CD4-positive, alpha-beta memory T cell (primary cell): ENCODE measurements around the gene AP2A2. TPM values are rescaled to one million over a fixed set of nuclear protein-coding genes. Genes with fewer than 3 reads are reported as not detected.
A peak's percentile ranks its signal among the peaks of the same experiment; 100 is the strongest.

Source experiments
- CTCF ChIA-PET: fragments of 350-600 bp; sonication (Branson Sonifier 250); formaldehyde crosslinking; loops from one replicate; lab custom pipeline; 2021; ENCODE audit warnings: inconsistent platforms; ENCODE audit not compliant: partially characterized antibody; lab: Charles Lee
- POLR2A ChIA-PET: fragments of 350-600 bp; sonication (Branson Sonifier 250); formaldehyde crosslinking; loops from one replicate; lab custom pipeline; 2021; ENCODE audit not compliant: partially characterized antibody; lab: Charles Lee
- DNase-seq, 5 donors: peaks; one replicate each; pipeline versions ENCODE4 v3.0.0 to v3.0.0-alpha.2; 2020 to 2022; ENCODE audit warnings: mixed read lengths in 1 of 5
- H3K27ac ChIP-seq: one replicate; pipeline ENCODE4 v1.7.0; 2013; ENCODE audit warnings: low read depth, low read length
- H3K27me3 ChIP-seq: 2 replicates; pipeline ENCODE4 v1.7.0; 2013; ENCODE audit warnings: mild to moderate bottlenecking, low read length, moderate library complexity; ENCODE audit not compliant: insufficient read depth
- H3K36me3 ChIP-seq: 2 replicates; pipeline ENCODE4 v1.7.0; 2013; ENCODE audit warnings: mild to moderate bottlenecking, low read length, moderate library complexity; ENCODE audit not compliant: insufficient read depth
- H3K4me1 ChIP-seq: 2 replicates; pipeline ENCODE4 v1.7.0; 2013; ENCODE audit warnings: mild to moderate bottlenecking, low read length, moderate library complexity; ENCODE audit not compliant: insufficient read depth
- H3K4me3 ChIP-seq, 2 donors: one replicate each; pipeline ENCODE4 v1.7.0; 2013; ENCODE audit warnings: low read length in 2 of 2, mild to moderate bottlenecking in 1 of 2
- H3K9me3 ChIP-seq, 2 donors: one replicate each; pipeline ENCODE4 v1.7.0; 2013; ENCODE audit warnings: low read length in 2 of 2, control low read depth in 1 of 2; ENCODE audit not compliant: control insufficient read depth in 1 of 2
- H3K27ac Mint-ChIP-seq, 7 donors: one replicate each; pipeline ENCODE4 v1.8.0; 2020 to 2021; ENCODE audit warnings: mixed read lengths in 7 of 7, mild to moderate bottlenecking in 6 of 7, inconsistent platforms in 3 of 7, moderate library complexity in 3 of 7
- H3K27me3 Mint-ChIP-seq, 2 donors: one replicate each; pipeline ENCODE4 v1.8.0; 2020 to 2021; ENCODE audit warnings: mixed read lengths in 2 of 2
- H3K36me3 Mint-ChIP-seq, 2 donors: one replicate each; pipeline ENCODE4 v1.8.0; 2020 to 2021; ENCODE audit warnings: mixed read lengths in 2 of 2, inconsistent platforms in 1 of 2, mild to moderate bottlenecking in 1 of 2
- H3K4me1 Mint-ChIP-seq, 4 donors: one replicate each; pipeline ENCODE4 v1.8.0; 2020 to 2021; ENCODE audit warnings: mixed read lengths in 4 of 4, mild to moderate bottlenecking in 1 of 4
- H3K4me3 Mint-ChIP-seq, 8 donors: one replicate each; pipeline ENCODE4 v1.8.0; 2020 to 2021; ENCODE audit warnings: mixed read lengths in 8 of 8, mild to moderate bottlenecking in 7 of 8, moderate library complexity in 6 of 8, inconsistent platforms in 3 of 8
- H3K9me3 Mint-ChIP-seq, 8 donors: one replicate each; pipeline ENCODE4 v1.8.0; 2020 to 2021; ENCODE audit warnings: mixed read lengths in 8 of 8, mild to moderate bottlenecking in 5 of 8, inconsistent platforms in 3 of 8, moderate library complexity in 1 of 8
- intact Hi-C: fragments of 100-400 bp; cut with micrococcal nuclease; formaldehyde crosslinking; loops from one replicate; pipeline ENCODE4 v1.15.1; 2023
- polyA plus RNA-seq, 2 donors: library from polyadenylated mRNA; unstranded; fragments of 300-500 nt; fragmentation: Illumina TruSeq; gene quantifications; one replicate each; pipeline ENCODE4 v1.2.3, GENCODE V29; 2021
- total RNA-seq, 2 experiments: library from RNA; stranded (reverse); gene quantifications; one replicate each; pipeline ENCODE4 v1.2.3, GENCODE V29; 2021

AP2A2 gene
- total and polyA plus RNA-seq, 4 experiments from 2014 or later: 5.1 to 87.4 (median 47.9) TPM

GRCh38 chr11:909406-909805 is 16.3 kb upstream of the AP2A2 start:
- DNase-seq: no peak
- H3K9me3 Mint-ChIP-seq: peaks cover 0 to 1% (median 0%) of the 10 kb centered on the region in 8 donors
- Histone ChIP-seq H3K36me3 (peaks cover 3% of the 10 kb centered on the region), H3K4me1 (peaks cover 21% of the 10 kb centered on the region), H3K27ac (no peak overlapping the region), H3K4me3 (no peak overlapping the region), H3K27me3 (no peaks in the 10 kb centered on the region), H3K9me3 (no peaks in the 10 kb centered on the region)
- peak overlapping the region; percentile 75 to 95 (median 91) for H3K4me3 Mint-ChIP-seq
- intact Hi-C loops: no loop called here
- H3K4me1 Mint-ChIP-seq: peaks cover 8 to 33% (median 15%) of the 10 kb centered on the region in 4 donors
- ChIA-PET POLR2A (interaction anchor here (2.6 kb wide), 1 partner anchor 15 kb away, joined by 18 read pairs; the partner anchor contains the start of gene AP2A2), CTCF (no interaction called here)
- H3K36me3 Mint-ChIP-seq: peaks cover 3 to 9% of the 10 kb centered on the region in 2 donors
- no peaks in the 10 kb centered on the region for H3K27me3 Mint-ChIP-seq
- H3K27ac Mint-ChIP-seq: no peak overlapping the region

DNA sequence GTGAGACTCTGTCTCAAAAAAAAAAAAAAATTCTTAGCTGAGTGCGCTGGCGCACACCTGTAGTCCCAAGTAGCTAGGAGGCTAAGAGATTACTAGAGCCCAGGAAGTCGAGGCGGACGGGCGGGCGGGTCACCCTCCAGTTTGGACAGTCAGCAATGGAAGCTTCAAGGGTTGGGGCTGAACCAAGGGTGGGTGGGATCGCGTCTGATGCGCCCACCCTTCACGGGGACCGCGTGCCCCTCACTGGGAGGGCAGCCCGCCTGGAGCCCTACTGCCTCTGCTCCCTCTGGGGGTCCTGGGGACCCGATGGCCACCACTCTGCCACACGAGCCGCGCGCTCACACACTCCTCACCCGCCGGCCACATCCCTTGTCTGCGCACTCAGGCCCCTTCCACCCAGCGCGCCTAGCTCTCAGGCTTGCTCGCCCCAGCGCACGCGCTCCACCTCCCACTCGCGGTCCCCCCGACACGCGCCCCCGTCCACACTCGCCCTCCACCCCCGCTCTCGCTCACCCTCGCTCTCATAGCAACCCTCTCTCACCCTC is 15.6 kb upstream of the AP2A2 start:
- POLR2A ChIA-PET: interaction anchor here (0.6 to 2.6 kb wide), 6 partner anchors 9 to 67 kb away, joined by 3 to 18 read pairs (median 4); partner anchors contain the start of genes AP2A2, POLR2L and TSPAN4
- peak in 1 of 5 donors; percentile 64 for DNase-seq
- H3K27ac ChIP-seq: peak overlapping the region; percentile 56
- CTCF ChIA-PET: interaction anchor here (0.8 kb wide), 1 partner anchor 11 kb away, joined by 3 read pairs; no protein-coding TSS in a partner anchor
- H3K27me3 Mint-ChIP-seq: no peaks in the 10 kb centered on the region
- H3K27me3 ChIP-seq: no peaks in the 10 kb centered on the region
- H3K4me3 ChIP-seq: peak overlapping the region in 1 of 2 donors; percentile 84
- H3K36me3 Mint-ChIP-seq: peaks cover 3 to 6% of the 10 kb centered on the region in 2 donors
- H3K4me1 ChIP-seq: peaks cover 21% of the 10 kb centered on the region
- H3K27ac Mint-ChIP-seq: peak overlapping the region; percentile 47 to 93 (median 79)
- peaks cover 8 to 28% (median 15%) of the 10 kb centered on the region in 4 donors for H3K4me1 Mint-ChIP-seq
- intact Hi-C loops: loop anchor here (1.0 kb wide), 1 partner anchor 15 kb away; the partner anchor contains the start of gene AP2A2
- H3K9me3 Mint-ChIP-seq: peaks cover 0 to 1% (median 0%) of the 10 kb centered on the region in 8 donors
- no peaks in the 10 kb centered on the region for H3K9me3 ChIP-seq
- H3K36me3 ChIP-seq: no peaks in the 10 kb centered on the region
- peak overlapping the region; percentile 89 to 95 (median 92) for H3K4me3 Mint-ChIP-seq

DNA sequence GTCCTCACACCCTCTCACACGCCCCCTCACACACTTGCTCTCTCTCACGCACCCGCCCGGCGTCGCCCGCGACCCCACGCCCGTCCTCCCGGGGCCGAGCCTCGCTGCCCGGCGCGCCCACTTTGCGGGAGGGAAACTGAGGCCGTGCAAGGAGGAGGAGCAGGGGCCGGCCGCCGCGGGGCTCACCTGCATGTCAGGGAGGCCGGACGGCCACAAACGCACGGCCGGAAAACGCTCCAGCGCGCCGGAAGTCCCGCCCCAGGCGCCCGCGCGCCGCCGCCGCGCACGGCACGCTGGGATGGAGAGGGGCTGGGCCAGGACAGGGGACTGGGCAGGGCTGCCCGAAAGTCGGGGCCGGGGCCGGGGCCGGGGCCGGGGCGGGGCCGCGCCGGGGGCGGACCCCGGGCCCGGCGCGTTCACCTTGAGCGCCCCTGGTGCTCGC is 15.1 kb upstream of the AP2A2 start, which contains the start of gene CHID1:
CHID1 (minus strand) TSS at position 222 of the 442 bp plus-strand sequence. CDS start 5,994 bp downstream, outside the sequence.
- POLR2A ChIA-PET: interaction anchor here (0.6 to 2.6 kb wide), 4 partner anchors 8 to 67 kb away, joined by 3 to 18 read pairs (median 6); partner anchors contain the start of genes AP2A2, POLR2L and TSPAN4
- Mint-ChIP-seq H3K27me3 (no peaks in the 10 kb centered on the region), H3K36me3 (peaks cover 2 to 6% of the 10 kb centered on the region in 2 donors), H3K27ac (peak within 1 kb of the TSS; percentile 47 to 93 (median 84)), H3K4me3 (peak within 1 kb of the TSS; percentile 89 to 95 (median 92)), H3K4me1 (peaks cover 8 to 28% (median 14%) of the 10 kb centered on the region in 4 donors), H3K9me3 (peaks cover 0 to 1% (median 0%) of the 10 kb centered on the region in 8 donors)
- intact Hi-C loops: loop anchor here (1.0 kb wide), 1 partner anchor 15 kb away; the partner anchor contains the start of gene AP2A2
- no peaks in the 10 kb centered on the region for H3K36me3 ChIP-seq
- CTCF ChIA-PET: interaction anchor here (0.8 to 1.4 kb wide), 3 partner anchors 11 to 14 kb away, joined by 3 to 7 read pairs (median 3); partner anchors contain the start of gene AP2A2
- no peaks in the 10 kb centered on the region for H3K9me3 ChIP-seq
- no peaks in the 10 kb centered on the region for H3K27me3 ChIP-seq
- peak within 1 kb of the TSS in 1 of 2 donors; percentile 84 for H3K4me3 ChIP-seq
- H3K4me1 ChIP-seq: peaks cover 21% of the 10 kb centered on the region
- peak within 1 kb of the TSS; percentile 56 for H3K27ac ChIP-seq
- peak; percentile 76 to 83 (median 79) for DNase-seq

GRCh38 chr11:911031-911889 is 14.4 kb upstream of the AP2A2 start:
- peaks cover 0 to 6% of the 10 kb centered on the region in 2 donors for H3K36me3 Mint-ChIP-seq
- peak in 2 of 5 donors; percentile 27 to 44 for DNase-seq
- no peaks in the 10 kb centered on the region for H3K27me3 Mint-ChIP-seq
- peaks cover 7 to 28% (median 14%) of the 10 kb centered on the region in 4 donors for H3K4me1 Mint-ChIP-seq
- H3K27ac Mint-ChIP-seq: peak overlapping the region in 6 of 7 donors; percentile 74 to 89 (median 84)
- peaks cover 0 to 1% (median 0%) of the 10 kb centered on the region in 8 donors for H3K9me3 Mint-ChIP-seq
- H3K27me3 ChIP-seq: no peaks in the 10 kb centered on the region
- peak overlapping the region; percentile 38 for H3K27ac ChIP-seq
- no peaks in the 10 kb centered on the region for H3K36me3 ChIP-seq
- ChIA-PET CTCF (interaction anchor here (0.8 to 1.4 kb wide), 3 partner anchors 10 to 14 kb away, joined by 3 to 7 read pairs (median 3); partner anchors contain the start of gene AP2A2), POLR2A (interaction anchor here (0.6 to 2.6 kb wide), 8 partner anchors 8 to 165 kb away, joined by 3 to 18 read pairs (median 4); partner anchors contain the start of genes AP2A2, POLR2L and TSPAN4)
- peak overlapping the region in 1 of 2 donors; percentile 60 for H3K4me3 ChIP-seq
- H3K9me3 ChIP-seq: no peaks in the 10 kb centered on the region
- peaks cover 21% of the 10 kb centered on the region for H3K4me1 ChIP-seq
- intact Hi-C loops: no loop called here
- peak overlapping the region; percentile 85 to 93 (median 88) for H3K4me3 Mint-ChIP-seq

GRCh38 chr11:911890-912219 is 13.8 kb upstream of the AP2A2 start:
- peak in 1 of 5 donors; percentile 27 for DNase-seq
- POLR2A ChIA-PET: interaction anchor here (0.6 to 2.1 kb wide), 5 partner anchors 13 to 165 kb away, joined by 3 to 8 read pairs (median 3); partner anchors contain the start of genes POLR2L and TSPAN4
- Mint-ChIP-seq H3K27ac (peak overlapping the region in 5 of 7 donors; percentile 74 to 89 (median 86)), H3K4me1 (peaks cover 7 to 28% (median 14%) of the 10 kb centered on the region in 4 donors), H3K9me3 (peaks cover 0 to 1% (median 0%) of the 10 kb centered on the region in 8 donors), H3K27me3 (no peaks in the 10 kb centered on the region), H3K4me3 (peak overlapping the region; percentile 85 to 93 (median 88)), H3K36me3 (peaks cover 0 to 6% of the 10 kb centered on the region in 2 donors)
- no peaks in the 10 kb centered on the region for H3K27me3 ChIP-seq
- H3K4me3 ChIP-seq: peak overlapping the region in 1 of 2 donors; percentile 60
- intact Hi-C loops: no loop called here
- CTCF ChIA-PET: interaction anchor here (1.4 kb wide), 1 partner anchor 13 kb away, joined by 7 read pairs; the partner anchor contains the start of gene AP2A2
- no peaks in the 10 kb centered on the region for H3K36me3 ChIP-seq
- H3K9me3 ChIP-seq: no peaks in the 10 kb centered on the region
- H3K27ac ChIP-seq: no peak overlapping the region
- peaks cover 21% of the 10 kb centered on the region for H3K4me1 ChIP-seq

DNA sequence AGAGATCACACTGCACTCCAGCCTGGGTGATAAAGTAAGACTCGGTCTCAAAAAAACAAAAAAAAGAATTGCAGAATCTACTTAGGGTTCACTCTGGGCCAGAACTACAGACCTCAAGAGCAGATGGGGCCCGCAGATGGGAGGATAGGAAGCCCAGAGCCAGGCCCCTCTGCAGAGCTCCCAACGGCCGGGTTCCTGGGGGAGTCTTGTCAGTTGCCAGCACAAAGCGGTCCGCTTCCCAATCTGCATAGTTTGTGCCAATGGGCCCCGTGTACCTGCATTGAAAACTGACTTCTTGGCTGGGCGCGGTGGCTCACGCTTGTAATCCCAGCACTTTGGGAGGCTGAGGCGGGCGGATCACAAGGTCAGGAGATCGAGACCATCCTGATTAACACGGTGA is 13.4 kb upstream of the AP2A2 start:
- peaks cover 7 to 28% (median 14%) of the 10 kb centered on the region in 4 donors for H3K4me1 Mint-ChIP-seq
- Histone ChIP-seq H3K27me3 (no peaks in the 10 kb centered on the region), H3K9me3 (no peaks in the 10 kb centered on the region), H3K4me3 (no peak overlapping the region), H3K36me3 (no peaks in the 10 kb centered on the region), H3K27ac (no peak overlapping the region), H3K4me1 (peaks cover 21% of the 10 kb centered on the region)
- peak in 1 of 5 donors; percentile 31 for DNase-seq
- H3K4me3 Mint-ChIP-seq: peak overlapping the region in 6 of 8 donors; percentile 85 to 93 (median 88)
- no peaks in the 10 kb centered on the region for H3K27me3 Mint-ChIP-seq
- ChIA-PET POLR2A (interaction anchor here (0.6 to 1.1 kb wide), 3 partner anchors 13 to 103 kb away, joined by 3 to 5 read pairs (median 3); no protein-coding TSS in a partner anchor), CTCF (interaction anchor here (1.4 kb wide), 1 partner anchor 13 kb away, joined by 7 read pairs; the partner anchor contains the start of gene AP2A2)
- H3K27ac Mint-ChIP-seq: peak overlapping the region in 1 of 7 donors; percentile 76
- peaks cover 0 to 1% (median 0%) of the 10 kb centered on the region in 8 donors for H3K9me3 Mint-ChIP-seq
- intact Hi-C loops: no loop called here
- peaks cover 0 to 6% of the 10 kb centered on the region in 2 donors for H3K36me3 Mint-ChIP-seq
